GM12873 (cell line): Measurements from ENCODE around the gene UHRF1.

Source experiments
- CTCF ChIP-seq: IDR thresholded peaks from 2 replicates; pipeline ENCODE4 v1.5.1; 2012; ENCODE audit warnings: low read depth, mild to moderate bottlenecking, moderate library complexity, low read length, control low read depth; ENCODE audit not compliant: insufficient read depth; ENCODE audit errors: missing control alignments

Gene UHRF1

GRCh38 chr19:4914736-4915501 lies 5.6 kb downstream of the UHRF1 start:
- no peak for TF ChIP-seq CTCF

GRCh38 chr19:4916292-4917082 lies 7.2 kb downstream of the UHRF1 start:
- no peak for TF ChIP-seq CTCF

- TF ChIP-seq CTCF = no peak
Observed at GRCh38 chr19:4922530-4923275, 13.4 kb downstream of the UHRF1 start.

GRCh38 chr19:4923276-4923747 lies 14.0 kb downstream of the UHRF1 start:
- no peak for TF ChIP-seq CTCF

GRCh38 chr19:4929186-4929585 lies 19.9 kb downstream of the UHRF1 start:
- TF ChIP-seq CTCF = no peak

GRCh38 chr19:4930664-4931063 lies 21.4 kb downstream of the UHRF1 start:
- no peak for TF ChIP-seq CTCF

- no peak for TF ChIP-seq CTCF
Observed at GRCh38 chr19:4932711-4933110, 23.4 kb downstream of the UHRF1 start.
